Measurements from ENCODE around the gene TXNDC8.
A peak's percentile ranks its signal among the peaks of the same experiment; 100 is the strongest.

TXNDC8 gene

GRCh38 chr9:110278080-110278707 lies 59.5 kb downstream of the TXNDC8 start:
- no peak for DNase-seq (ENCODE audit: low spot score)

- DNase-seq (ENCODE audit: low spot score): no peak
Measured at GRCh38 chr9:110276781-110277180, 60.9 kb downstream of the TXNDC8 start.

DNA sequence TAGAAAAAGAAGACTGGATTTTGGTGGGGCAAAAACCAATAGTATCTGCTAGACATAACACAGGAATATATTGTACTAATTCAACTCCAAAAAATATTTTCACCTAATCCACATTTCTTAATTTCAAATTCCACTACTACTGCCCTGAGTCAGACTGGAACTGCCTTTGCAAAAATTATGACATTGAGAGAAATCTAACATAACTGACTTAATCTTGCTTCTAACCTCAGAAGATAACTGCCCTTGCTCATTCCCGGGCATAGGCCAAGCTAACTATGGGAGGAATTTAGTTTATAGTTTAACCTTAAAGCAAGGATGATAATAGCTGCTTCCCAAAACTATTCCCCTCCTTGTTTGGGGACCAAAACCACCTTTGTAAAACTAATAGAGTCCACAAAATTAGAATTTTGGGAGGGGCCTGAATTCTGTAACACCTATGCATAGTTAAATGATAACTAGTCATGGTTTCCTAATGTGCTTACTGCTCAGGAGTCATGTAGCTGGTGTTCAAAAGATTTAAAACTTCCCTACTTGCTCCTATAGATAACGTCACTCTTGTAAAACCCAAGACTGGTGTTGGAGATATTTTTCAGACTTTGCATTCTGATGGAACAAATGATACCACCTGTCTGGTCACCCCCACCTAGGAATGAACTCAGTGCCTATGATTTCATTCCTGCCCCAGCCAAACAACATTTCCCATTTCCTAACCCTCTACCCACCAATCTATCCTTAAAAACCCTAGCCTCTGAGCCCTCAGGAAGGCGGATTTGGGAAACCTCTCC lies 67.3 kb downstream of the TXNDC8 start:
- DNase-seq (ENCODE audit: low spot score): no peak

- DNase-seq (ENCODE audit: low spot score): no peak
Measured at GRCh38 chr9:110266795-110267194, 70.9 kb downstream of the TXNDC8 start.

DNA sequence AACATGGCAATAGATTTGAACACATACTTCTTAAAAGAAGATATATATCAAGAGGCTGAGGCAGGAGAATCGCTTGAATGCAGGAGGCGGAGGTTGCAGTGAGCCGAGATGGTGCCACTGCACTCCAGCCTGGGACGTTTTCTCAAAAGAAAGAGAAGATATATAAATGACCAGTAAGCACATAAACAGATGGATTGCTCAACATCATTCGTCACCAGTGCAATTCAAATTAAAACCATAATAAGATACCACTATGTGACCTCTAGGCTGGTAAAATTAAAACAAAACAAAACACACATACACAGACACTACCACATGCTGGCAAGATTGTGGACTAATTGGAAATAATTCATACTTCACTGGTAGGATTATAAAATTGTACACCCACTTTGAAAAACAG lies 76.0 kb downstream of the TXNDC8 start:
- no peak for DNase-seq (ENCODE audit: low spot score)

DNA sequence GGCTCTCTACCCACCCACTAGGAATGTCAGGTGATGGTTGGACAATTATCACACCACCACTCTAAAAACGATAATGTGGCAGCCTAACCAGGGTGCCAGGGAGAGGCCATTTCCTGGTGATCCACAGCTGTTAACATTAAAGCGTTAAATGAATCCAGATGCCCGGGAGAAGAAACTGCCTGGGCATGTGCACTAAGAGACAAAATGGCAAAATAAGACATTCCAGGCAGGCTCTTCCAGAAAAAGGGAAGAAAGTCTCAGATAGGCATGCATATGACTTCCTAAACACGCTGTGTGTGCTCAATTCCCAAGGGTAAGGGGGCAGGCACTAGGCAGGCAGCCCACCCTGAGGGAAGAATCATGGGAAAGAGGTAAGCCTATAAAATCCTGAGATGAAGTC lies 76.8 kb downstream of the TXNDC8 start:
- DNase-seq (ENCODE audit: low spot score): no peak

- DNase-seq (ENCODE audit: low spot score): no peak
Measured at GRCh38 chr9:110259566-110259965, 78.1 kb downstream of the TXNDC8 start.

GRCh38 chr9:110258690-110259091 lies 79.0 kb downstream of the TXNDC8 start:
- no peak for DNase-seq (ENCODE audit: low spot score)

- DNase-seq (ENCODE audit: low spot score): no peak
Measured at GRCh38 chr9:110257956-110258355, 79.7 kb downstream of the TXNDC8 start.

DNA sequence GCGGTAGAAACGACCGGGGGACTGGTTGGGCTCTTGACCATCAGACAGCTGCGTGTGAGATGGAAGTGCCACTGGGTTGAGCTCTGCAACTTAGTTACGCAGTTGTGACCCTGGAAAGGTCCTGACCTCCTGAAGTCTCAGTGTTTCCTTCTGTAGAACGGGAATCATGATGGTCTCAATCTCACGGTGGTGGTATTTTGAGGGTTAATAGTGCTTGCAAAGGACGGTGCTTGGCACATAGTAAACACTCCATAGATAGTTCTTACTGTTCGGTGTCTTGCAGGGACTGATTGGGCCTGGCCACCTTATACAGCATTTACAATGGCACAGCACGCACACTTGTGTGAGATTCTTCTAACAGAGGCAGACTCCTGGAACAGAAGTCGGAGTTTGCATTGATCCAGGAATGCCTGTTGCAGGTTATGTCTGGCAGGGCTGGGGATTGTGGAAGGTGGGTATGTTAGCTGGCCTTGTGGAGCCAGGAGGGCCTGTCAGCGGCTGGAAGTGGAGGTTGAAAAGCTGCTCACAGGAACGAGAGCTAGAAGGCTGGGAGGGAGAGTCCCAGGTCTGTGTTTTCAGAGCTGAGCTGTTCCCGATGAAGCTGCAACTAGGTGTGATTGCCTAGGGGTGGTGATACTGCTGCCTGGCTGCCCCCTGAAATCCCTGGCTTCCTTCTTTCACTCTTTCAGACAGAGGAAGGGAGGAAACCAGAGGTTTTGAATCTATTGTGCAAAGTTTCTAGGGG lies 80.4 kb downstream of the TXNDC8 start:
- no peak for DNase-seq (ENCODE audit: low spot score)

- DNase-seq (ENCODE audit: low spot score): peak; percentile 60
Measured at GRCh38 chr9:110256380-110257096, 81.1 kb downstream of the TXNDC8 start, which contains the start of gene TXN. Gene TXN (minus strand): TSS chr9:110256507. CDS start chr9:110256435, 72 bp downstream.

DNA sequence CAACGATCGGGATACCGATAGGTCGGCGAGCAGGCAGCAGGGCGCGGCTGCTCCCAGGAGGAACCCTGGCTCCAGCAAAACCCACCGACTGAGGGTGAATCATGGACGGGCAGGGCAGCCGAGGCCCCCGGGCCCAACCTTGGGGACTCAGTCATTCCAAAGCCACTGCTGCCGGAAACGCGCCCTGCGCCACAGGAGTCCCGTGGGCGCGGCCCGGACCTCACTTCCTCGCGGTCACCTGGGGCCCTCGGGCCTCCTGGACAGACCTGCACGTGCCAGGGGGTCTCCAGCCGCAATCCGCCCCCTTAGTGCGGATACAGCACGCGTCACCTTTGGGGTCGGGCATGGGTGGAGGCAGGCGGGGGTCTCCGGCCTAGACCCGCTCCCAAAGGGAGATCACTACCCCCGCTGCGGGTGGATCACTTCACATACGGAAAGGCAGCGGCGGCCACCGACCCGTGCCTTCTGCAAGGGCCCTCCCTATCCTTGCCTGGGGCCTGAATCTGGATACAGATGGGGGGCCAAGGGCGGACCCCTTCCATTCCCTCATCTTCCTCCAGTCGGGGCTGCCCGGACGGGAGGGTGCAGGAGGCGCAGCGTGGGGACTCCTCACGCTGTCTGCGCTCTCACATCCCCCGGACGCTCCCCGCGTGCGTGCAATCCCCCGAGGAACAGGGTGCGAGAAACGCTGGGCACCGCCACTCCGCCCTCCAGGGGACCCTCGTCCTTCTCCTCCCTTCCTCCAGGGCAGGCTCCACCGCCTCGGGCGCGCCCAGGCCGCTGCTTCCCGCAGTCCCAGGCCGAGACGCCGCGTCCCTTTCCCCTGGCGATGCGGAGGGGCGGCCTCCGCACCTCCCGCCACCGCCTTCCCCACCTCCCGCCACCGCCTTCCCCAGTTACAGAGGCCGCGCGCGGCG lies 81.9 kb downstream of the TXNDC8 start:
- peak; percentile 24 for DNase-seq (ENCODE audit: low spot score)

DNA sequence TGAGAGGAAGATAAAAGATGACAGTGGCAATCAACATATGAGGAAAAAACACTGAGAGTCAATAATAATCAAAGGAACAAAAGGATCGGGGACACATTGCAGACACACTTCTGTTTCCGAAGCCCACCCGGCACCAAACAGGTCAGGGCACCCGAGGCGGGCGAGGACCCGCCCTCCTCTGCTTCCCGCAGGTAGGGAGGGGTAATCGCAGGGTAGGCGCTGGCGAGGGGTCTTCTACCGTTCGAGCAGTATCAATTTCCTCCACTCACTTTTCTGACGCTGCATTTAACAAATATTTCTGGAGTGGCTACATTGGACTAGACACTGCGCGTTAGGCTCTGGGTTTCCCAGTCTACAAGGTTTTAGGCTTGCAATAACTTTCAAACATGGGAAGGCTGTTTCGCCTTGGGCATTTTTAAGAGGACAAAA lies 82.6 kb downstream of the TXNDC8 start:
- no peak for DNase-seq (ENCODE audit: low spot score)

- no peak for DNase-seq (ENCODE audit: low spot score)
Measured at GRCh38 chr9:110254500-110254899, 83.2 kb downstream of the TXNDC8 start.

All from HuH-7.5 (cell line).